Measurements from ENCODE around the gene ZYX. TPM values are rescaled to one million over a fixed set of nuclear protein-coding genes. Genes with fewer than 3 reads are reported as not detected.

The ZYX gene
- total and polyA plus RNA-seq, 9 of the 15 experiments (the other 6 are each of a cell fraction or from before 2014, with no cell fraction given) = 1.8 to 130 (median 15.7) TPM

GRCh38 chr7:143381427-143382125 is 431 bp downstream of the ZYX start (continued):
- no peak for TF ChIP-seq THRA (IDR thresholded peaks at IDR 0.05)
- TF ChIP-seq TFAP4 (CRISPR knock-in tag; IDR thresholded peaks at IDR 0.05; ENCODE audit: borderline replicate concordance) = peak; percentile 47; the same call in 1 of the 2 replicates
- TF ChIP-seq NFIC (IDR thresholded peaks at IDR 0.05) = peak; percentile 89
- TF ChIP-seq SMAD4 (CRISPR knock-in tag; conservative IDR thresholded peaks at IDR 0.05) = no peak
- 0 out of 2 replicates have a peak, but pooled peaks have one; percentile 13 for TF ChIP-seq E2F5 (CRISPR knock-in tag; IDR thresholded peaks at IDR 0.05)
- TF ChIP-seq HSF4 (CRISPR knock-in tag; IDR thresholded peaks at IDR 0.05; ENCODE audit: borderline replicate concordance) = no peak
- no peak for TF ChIP-seq ZC3H8 (IDR thresholded peaks at IDR 0.05)
- 0 out of 2 replicates have a peak, but pooled peaks have one; percentile 33 for TF ChIP-seq SMARCE1 (IDR thresholded peaks at IDR 0.05)
- TF ChIP-seq, protein P1, sequence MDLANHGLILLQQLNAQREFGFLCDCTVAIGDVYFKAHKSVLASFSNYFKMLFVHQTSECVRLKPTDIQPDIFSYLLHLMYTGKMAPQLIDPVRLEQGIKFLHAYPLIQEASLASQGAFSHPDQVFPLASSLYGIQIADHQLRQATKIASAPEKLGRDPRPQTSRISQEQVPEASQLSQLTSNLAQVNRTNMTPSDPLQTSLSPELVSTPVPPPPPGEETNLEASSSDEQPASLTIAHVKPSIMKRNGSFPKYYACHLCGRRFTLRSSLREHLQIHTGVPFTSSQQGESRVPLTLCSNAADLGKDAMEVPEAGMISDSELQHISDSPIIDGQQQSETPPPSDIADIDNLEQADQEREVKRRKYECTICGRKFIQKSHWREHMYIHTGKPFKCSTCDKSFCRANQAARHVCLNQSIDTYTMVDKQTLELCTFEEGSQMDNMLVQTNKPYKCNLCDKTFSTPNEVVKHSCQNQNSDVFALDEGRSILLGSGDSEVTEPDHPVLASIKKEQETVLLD (IDR thresholded peaks at IDR 0.05) = 0 out of 2 replicates have a peak, but pooled peaks have one; percentile 29
- no peak for TF ChIP-seq ZNF146 (CRISPR knock-in tag; IDR thresholded peaks at IDR 0.05; ENCODE audit: unreplicated experiment)
- no peak for TF ChIP-seq ETV6 (IDR thresholded peaks at IDR 0.05; ENCODE audit: borderline replicate concordance in 1 of 2, low read depth in 2 of 2, low read length in 1 of 2)
- TF ChIP-seq ETV6 (CRISPR knock-in tag; IDR thresholded peaks at IDR 0.05; ENCODE audit: borderline replicate concordance) = no peak
- no peak for TF ChIP-seq SMARCC2 (IDR thresholded peaks at IDR 0.05; ENCODE audit: low read depth)
- TF ChIP-seq ZNF444 (CRISPR knock-in tag; IDR thresholded peaks at IDR 0.05) = no peak
- TF ChIP-seq CHAMP1 (IDR thresholded peaks at IDR 0.05) = no peak
- TF ChIP-seq ZNF165 (CRISPR knock-in tag; IDR thresholded peaks at IDR 0.05; ENCODE audit: borderline replicate concordance) = no peak
- no peak for TF ChIP-seq TBP (optimal IDR thresholded peaks at IDR 0.05; ENCODE audit: low read depth, low read length)
- TF ChIP-seq COPS2 (conservative IDR thresholded peaks at IDR 0.05) = no peak
- no peak for TF ChIP-seq ZNF561 (CRISPR knock-in tag; conservative IDR thresholded peaks at IDR 0.05)
- no peak for TF ChIP-seq POLR2B (IDR thresholded peaks at IDR 0.05; ENCODE audit: low read depth, partially characterized antibody)

Data from K562 (cell line).